Measurements from ENCODE around the gene SRRM5.
"Not testable (repeated sequence)": the region's sequence is repeated elsewhere in the genome, so short reads cannot be mapped to it uniquely, and the experiment has no call there.

Gene SRRM5

DNA sequence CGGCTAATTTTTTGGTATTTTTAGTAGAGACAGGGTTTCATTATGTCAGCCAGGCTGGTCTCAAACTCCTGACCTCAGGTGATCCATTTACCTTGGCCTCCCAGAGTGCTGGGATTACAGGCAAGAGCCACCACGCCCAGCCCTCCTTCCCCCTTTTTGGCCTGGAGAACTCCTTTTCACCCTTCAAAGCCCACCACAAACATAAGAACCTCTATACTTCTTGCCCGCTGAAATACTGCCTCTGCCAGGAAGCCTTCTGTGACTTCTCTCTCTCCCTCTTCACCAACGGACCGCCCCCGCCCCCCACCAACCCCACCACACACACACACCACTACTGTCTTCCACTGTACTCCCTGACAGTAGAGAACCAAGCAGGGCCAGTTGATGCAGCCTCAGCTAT is 5.1 kb downstream of the SRRM5 start:
- DNase-seq: no peak

DNA sequence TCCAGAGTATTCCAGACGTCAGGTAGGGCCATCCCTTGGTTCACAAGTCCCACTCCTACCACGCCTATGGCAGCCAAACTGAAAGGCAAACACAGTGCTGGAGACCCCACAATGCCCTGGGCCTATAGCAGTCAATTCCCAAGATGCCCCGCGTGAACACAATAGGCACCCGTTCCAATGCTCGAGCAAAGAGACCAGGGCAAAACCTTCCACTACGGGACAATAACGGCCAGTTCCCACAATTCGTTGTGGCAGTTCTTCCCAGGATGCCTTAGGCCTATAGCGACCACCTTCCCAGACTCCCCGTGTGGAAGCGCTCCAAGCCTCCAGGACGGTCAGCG is 7.0 kb downstream of the SRRM5 start:
- DNase-seq: peak; percentile 75

DNA sequence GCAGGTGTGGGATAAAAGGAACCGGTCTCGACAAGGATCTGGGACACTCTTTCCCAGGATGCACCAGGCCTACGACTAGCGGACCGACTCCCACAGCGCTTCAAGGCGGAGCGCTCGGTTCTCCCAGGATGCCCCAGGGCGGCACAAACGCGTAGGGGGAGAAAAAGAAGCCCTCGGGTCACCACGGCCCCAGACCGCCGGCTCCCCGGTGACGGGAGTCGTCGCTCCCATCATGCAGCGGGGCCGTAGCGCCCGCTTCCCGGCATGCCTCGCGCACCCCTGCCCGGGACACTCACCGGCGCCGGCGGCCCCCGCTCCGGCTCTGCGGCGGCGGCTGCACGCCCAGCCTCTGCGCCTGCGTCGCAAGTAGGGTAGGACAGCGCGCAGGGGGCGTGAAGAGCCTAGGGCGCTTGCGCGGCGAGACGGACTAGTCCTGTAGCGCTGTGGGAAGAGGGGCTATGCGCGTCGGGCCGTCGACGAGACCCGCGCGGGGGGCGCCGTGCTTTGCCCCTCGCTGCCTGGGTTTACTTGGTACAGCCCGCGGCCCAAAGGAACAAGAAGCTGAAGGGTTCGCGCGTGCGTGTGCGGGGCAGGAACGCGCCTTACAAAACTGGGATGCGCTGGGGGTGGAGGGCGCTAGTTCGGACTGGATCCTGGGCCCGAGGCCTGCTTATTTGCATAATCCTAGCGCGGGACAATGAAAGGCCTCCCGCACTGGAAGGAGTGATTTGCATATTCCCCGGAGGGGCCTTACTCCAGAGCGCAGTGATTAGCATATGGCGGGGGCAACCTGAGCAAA is 7.6 kb downstream of the SRRM5 start, which contains the start of gene ZNF428:
ZNF428 (minus strand) TSS at position 368 of the 799 bp plus-strand sequence. CDS start 5,325 bp downstream, outside the sequence.
- peak; percentile 80 for DNase-seq

DNA sequence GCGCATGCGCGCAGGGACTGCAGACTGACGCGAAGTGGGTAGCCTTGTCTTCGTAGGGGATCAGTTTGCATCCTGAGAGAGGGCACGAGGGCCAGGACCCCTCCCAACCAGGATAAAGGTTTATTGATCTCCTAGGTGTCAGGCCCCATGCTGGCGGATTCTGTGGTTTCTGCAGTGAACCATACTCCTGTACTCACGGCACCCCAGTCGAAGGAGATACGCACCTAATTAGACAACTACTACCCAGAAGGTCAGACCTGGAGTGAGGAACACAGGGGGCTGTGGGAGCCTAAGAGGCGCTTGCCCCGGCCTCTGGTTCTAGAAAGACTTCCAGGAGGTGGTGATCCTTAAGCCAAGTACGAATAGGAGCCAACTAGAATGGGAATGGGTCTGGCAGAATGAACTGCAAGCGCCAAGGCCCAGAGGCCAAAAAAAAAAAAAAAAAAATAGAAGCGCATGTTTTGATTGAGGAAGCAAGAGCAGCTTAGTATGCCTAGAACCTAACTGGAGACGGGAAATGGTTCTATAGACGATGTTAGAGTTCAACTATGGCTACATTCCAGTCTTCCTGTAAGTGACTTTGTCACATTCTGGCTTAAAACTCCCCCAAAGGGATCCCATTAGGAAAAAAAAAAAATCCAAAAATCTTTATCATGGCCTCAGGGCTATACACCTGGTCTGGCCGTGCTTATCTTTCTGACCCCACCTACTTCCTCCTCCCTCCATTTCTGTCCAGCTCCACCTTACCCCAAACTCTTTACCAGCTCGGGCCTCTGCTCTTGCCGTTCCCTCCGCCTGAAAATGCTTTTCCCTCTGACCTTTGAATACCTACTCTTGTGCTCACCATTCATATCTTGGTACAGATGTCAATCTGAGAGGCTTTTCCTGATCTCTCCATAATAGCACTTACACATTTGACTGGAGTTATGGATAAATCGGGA is 8.4 kb downstream of the SRRM5 start:
- DNase-seq: no peak

DNA sequence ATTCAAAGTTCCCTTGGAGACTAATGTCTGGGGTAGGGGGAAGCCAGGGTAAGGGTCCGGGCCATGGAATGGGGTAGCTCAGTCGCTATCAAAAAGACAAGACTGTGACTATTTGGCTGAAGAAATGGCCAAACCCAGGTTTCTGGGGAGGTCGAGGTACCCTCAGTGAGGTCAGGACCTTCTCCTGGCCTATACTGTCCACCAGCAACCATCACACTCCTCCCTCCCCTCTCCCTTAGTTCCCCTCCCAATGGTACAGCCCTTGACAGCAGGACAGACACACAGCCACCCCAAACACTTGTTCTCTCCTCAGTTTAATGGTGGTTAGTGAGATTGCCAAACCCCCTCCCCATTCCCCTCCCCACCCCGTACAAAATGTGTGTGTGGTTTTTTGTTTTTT is 10.2 kb downstream of the SRRM5 start:
- no peak for DNase-seq

DNA sequence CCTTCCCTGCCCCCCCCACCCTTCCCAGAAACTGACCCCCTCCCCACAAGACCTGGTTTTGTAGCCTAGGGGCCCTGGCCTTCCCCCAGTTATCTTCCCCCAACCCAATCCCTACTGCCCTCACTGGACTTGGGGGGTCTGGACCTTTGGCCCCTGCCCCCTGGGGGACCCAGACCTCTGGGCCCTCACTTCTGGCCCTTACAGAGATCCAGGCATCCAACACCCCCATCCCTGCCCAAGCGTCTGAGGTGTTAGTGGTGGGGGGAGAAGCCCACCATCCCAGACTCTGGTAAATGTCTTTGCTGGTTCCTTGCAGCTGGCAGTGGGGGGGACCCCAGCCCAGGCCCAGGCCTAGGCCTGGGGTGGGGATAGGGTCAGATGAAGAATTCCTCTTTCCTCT is 11.1 kb downstream of the SRRM5 start:
- DNase-seq: no peak

DNA sequence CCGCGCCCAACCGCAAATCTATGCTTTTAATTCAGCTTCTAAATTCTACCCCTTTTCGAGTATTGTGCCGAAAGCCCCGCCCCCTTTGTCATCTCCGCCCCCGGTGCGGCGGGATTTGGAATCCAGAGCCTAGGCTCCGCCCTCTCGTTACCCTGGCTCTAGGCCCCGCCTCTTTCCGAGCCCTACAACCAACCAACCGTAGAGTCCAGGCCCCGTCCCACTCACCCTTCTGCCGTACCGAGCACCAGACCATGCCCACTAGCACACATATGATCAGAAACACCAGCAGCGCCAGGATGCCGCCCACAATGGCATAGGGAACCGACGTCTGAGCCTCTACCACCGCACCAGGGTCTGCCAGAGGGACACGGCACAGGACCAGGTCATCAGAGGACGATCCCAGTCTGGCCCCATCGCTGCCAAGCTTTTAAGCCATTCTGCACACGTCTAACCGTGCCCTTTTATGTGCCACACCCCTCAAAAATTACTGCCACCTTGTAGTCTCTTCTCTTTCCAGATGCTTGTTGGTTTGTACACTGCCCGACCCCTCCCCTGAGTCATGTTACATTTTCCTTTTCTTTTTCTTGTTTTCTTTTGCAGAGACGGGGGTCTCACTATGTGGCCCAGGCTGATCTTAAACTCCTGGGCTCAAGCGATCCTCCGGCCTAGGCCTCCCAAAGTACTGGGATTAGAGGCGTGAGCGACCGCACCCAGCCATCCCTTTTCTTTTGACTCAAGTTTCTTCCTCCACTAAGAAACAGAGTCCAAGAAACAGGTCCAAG is 12.2 kb downstream of the SRRM5 start:
- no peak for DNase-seq

DNA sequence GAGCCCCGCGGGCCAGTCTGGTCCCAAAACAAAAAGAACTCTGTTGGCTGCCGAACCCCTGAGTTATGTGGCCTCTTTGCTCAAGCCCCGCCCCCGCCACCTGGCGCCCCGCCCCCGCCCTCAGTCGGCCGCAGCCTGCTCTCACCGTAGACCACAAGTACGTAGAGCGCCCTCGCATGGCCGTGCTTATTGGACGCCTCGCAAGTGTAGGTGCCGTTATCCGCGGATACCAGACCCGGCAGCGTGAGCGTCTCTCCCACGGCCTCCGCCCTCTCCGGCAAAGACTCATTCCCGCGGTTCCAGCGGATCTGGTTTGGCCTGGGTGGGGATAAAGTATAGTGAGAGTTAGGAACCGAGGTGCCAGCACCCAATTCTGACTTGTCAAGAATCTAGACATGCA is 13.0 kb downstream of the SRRM5 start:
- DNase-seq: no peak

DNA sequence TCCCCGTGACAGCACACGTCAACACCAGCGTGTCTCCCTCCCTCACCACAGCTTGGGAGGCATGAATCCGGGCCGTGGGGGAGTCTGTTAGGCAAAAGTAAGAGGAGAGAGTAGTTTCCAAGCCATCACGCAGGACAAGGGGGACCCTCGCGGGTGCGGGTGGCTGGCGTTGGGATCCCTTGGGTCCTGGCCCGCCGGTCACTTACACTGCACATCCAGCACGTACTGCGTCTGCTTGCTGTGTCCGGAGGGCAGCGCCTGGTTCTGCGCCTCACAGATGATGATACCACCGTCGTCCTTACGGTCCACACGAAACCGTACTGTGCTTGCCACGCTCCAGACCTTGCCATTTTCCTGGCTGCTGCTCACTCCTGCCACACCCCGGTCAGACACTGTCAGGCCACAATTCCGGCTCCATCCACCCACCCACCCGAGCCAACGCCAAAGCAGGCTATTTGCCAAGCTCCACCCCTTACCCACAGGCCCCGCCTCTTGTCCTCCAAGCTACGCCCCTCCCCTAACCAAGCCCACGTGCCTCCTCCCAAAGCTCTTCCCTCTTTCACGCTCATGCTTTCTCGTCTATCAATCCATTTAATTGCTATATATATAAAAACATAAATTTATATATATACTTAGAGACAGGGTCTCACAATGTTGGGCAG is 14.2 kb downstream of the SRRM5 start:
- no peak for DNase-seq

DNA sequence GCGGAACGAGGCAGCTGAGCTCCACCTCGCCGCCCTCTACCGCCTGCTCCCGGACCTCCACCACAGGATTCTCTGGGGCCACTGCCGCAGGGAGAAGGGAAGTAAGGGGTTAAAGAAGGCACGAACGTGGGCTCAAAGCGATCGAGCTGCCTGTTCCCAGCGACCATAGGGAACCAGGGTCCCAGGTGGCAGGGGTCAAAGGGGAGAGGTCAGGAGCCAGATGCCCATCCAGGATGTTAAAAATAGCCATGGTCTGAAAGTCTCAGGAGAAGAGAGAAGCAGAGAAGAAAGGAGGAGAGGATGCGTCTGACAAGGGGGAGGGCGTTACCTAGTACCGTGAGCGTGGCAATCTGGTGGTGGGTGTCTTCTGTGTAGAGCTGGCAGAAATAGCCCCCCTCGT is 14.9 kb downstream of the SRRM5 start:
- no peak for DNase-seq

DNA sequence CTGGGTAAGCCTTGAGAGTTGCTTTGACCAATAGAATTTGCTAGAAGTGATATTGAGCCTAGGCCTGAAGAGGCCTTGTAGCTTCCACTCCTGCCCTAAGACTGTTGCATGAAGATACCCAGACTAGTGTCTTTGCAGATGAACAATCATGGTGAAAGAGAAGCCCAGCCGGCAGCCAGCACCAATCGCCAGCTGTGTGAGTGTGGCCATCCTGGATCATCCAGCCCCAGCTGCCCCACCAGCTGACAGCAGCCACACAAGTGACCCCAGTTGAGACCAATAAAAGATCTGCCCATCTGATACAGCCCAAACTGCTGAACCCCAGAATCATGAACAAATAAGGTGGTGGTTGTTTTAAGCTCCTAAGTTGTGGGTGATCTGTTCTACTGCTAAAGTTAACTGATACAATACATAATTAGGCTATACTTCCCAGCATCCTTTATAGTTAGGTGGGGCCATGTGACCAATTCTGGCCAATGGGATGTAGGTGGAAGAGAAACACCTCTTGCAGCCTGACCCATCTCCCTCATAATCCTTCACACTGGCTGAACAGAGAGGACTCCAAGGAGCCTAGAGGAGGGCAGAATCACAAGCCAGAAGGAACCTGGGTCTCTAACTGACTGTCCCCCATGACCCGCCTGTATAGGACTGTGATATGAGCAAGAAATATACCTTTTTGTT is 16.9 kb downstream of the SRRM5 start:
- no peak for DNase-seq

DNA sequence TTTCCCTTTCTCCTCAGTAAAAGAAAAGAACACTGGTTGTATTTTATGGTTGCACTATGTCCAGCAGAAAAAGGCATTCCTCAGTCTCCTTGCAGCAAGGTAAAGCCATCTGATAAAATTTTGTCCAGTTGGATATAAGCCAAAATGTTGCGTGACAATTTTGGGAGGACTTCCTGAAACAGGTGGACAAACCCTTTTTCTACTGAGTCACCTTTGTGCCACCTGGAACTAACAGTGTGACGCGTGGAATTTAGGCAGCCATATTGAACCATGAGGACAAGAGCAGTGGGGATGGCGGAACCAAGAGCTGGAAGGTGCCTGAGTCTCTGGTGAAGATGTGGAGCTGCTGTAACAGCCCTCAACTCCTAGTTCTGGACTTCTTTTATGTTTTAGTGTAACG is 19.6 kb downstream of the SRRM5 start:
- DNase-seq: no peak

DNA sequence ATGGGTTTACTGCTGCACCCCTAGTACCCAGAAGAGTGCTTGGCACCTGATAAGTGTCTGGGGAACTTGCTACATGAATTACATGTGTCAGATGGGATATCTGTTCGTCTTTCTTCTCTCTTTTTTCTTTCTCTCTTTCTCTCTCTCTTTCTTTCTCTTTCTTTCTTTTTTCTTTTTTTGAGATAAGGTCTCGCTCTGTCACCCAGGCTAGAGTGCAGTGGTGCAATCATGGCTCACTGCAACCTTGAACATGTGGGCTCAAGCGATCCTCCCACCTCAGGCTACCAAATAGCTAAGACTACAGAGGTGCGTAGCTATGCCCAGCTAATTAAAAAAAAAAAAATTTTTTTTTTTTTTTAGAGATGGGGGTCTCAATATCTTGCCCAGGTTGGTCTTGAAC is 21.6 kb downstream of the SRRM5 start:
- DNase-seq: no peak

DNA sequence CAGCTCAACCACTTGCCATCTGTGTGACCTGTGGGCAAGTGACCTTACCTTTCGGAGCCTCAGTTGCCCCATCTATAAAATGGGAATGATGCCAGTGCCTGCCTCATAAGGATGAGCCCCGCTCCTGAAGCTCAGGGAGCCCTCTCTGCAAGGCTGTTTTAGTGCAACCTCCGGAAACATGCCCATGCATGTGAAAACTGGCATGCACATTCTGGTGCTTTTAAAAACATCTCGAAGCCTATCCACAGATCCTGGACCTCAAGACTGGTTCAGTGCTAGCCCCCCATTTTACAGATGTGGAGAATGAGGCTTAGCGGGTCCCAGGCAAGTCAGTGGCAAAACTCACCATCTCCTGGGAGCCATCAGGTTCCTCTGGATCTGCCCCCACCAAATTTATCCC is 22.2 kb downstream of the SRRM5 start:
- DNase-seq: no peak

DNA sequence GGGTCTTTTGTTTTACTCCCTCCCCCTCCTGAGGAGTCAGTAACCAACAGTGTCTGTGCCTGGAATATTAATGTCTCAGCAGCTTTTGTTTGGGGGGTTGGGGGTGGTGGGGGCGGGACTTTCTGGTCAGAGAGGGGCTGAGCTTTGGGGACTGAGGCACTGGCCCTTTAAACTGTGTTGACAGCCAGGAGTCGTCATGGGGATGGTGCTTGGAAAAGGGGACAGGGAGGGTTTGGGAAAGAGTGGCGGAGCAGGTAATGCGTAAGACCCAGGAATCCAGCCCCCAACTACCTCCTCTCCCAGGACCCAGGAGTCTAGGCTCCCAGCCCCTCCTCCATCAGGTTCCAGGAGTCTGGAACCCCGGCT is 22.6 kb downstream of the SRRM5 start:
- no peak for DNase-seq

DNA sequence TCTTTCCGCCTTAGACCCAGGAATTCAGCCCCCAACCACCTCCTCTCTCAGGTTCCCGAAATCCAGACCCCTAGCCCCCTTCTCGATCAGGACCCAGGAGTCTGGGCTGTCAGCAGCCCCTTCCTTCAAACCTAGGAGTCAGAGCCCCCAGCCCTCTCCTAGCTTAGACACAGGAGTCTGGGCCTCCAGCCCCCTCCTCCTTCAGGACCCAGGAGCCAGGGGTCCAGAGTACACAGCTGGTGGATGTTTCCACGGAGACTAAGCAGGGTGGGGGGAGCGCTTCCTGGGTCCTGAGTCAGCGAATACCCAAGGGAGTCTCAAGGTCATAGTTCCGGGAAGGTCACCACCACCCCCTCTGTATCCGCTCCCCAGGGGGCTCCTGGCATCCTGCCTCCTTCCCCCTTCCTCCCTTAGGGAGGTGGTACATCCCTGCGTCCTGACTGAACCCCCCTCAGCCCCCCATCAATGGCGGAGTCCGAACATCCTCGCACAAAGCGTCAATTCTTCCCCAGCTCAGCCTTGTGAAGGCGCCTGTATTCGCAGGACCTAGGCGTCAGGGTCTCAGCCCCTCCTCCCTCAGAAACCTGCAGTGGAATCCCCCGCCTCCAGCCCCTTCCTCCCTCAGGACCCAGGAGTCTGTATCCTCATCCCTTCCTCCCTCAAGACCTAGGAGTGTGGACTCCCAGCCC is 23.1 kb downstream of the SRRM5 start:
- no peak for DNase-seq

DNA sequence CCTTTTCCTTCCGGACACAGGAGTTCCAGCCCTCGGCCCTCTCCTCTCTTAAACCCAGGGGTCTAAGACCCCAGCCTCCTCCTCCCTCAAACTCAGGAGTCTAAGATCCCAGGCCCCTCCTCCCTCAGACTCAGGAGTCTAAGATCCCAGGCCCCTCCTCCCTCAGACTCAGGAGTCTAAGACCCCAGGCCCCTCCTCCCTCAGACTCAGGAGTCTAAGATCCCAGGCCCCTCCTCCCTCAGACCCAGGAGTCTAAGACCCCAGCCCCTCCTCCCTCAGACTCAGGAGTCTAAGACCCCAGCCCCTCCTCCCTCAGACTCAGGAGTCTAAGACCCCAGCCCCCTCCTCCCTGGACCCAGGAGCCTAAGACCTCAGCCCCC is 23.7 kb downstream of the SRRM5 start:
- DNase-seq: not testable (repeated sequence)

DNA sequence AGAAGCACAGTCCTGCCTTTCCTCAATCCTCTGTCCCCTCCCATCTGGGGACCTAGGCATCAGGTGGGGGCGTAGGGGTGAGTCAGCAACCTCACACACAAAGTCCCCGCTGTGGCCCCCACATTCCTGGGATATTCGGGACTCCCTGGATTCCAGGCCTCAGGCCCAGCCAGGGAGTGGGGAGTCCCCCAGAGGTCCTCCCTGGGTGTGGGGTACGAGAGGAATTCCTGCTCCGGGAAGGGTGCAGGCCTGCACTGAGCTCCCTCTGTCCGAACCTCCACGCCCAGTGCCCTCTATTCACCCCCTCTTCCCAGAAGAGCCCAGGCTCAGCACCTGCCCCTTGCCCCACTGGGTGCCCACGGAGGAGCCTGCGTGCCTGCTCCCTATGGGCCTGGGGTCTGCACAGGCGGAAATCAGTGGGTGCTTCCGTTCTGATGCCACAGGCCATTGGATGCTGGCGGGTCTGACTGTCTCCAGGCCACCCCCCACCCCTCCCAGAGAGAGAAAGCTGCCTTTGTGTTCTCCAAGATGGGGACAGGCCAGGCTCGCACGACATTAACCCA is 24.3 kb downstream of the SRRM5 start:
- no peak for DNase-seq

DNA sequence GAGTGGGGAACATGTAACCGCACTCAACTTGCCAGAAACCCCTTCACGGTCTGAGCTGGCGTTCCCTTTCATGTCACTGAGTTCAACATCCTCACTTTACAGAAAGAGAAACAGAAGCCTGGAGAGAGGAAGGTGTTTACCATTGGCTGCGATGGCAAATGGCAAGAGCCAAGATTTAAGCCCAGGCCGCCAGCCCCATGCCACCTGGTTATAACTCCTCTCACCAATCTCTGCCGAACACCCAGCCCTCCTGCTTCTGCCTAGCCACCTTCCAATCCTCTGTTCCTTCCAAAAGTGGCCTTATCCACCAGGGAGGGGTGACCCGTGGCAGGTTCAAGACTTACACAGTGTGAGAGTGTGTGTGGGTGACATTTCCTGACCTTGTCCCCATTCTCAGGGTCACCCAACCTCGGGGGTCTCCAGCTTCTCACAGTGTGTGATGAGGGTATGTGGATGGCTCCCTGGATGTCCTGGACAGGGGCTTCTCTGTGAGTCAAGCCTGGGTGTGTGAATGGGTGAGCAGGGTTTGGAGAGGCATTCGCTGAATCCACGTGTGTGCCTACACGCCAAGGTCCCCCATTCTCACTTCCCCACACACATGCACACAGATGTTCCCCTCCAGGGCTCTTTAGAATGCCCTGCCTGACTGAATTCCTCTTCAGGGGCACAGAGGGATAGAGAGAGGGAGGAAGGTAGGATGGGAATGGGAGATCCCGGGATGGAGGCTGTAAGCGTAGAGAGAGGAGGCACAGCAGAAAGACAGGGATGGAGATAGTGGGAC is 26.5 kb downstream of the SRRM5 start:
- DNase-seq: no peak

DNA sequence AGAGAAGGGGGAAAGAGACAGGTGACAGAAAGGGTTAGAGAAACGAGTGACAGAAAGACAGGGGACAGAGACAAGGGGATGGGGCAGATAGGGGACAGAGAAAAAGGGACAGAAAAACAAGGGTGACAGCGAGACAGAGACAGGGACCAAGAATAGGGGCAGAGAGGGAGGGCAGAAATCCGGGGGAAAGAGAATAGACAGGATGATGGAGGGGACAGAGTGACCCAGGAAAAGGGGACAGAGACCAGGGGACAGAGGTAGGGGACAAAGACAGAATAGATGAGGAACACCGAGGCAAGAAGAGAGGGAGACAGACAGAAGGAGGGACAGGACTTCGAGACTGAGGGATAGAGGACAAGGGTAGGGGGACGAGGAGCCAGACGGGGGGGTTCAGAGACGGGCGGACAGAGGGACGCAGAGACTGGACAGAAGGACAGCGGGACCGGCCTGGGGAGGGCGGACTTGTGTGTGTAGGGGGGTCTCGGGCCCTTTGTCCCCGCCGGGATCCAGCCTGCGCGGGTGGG is 27.2 kb downstream of the SRRM5 start:
- DNase-seq: no peak
